Breast epithelium (tissue), 3 donors: ENCODE data around the gene NFKBIA. TPM values are rescaled to one million over a fixed set of nuclear protein-coding genes. Genes with fewer than 3 reads are reported as not detected.

Experiments
- total RNA-seq, 3 donors: library from RNA; depleted of rRNA; stranded (reverse); fragments of >200 nt; gene quantifications; one replicate each; pipeline ENCODE4 v1.1.0, GENCODE V29; 2016

Gene NFKBIA
- total RNA-seq, 3 donors from 2014 or later = 418 to 546 (median 422) TPM

Other genes with a start within 250 kb of the NFKBIA start
- 100 to 1,000 TPM; 150 to 170 (median 156) TPM for gene PSMA6, start 112.4 kb downstream of the NFKBIA start, total RNA-seq
- gene INSM2, start 129.4 kb upstream of the NFKBIA start, total RNA-seq = not detected